Mammary epithelial cell (primary cell): ENCODE data around the gene KLF16.

Source experiments
- EZH2 ChIP-seq: IDR thresholded peaks from 2 replicates; pipeline ENCODE4 v1.6.1; 2012; ENCODE audit warnings: low read length, inconsistent platforms, borderline replicate concordance
- TF ChIP-seq, protein P1 (sequence below), 2 donors: IDR thresholded peaks in 1 of 2; conservative IDR thresholded peaks in 1 of 2; 2 replicates each; pipeline ENCODE4 v1.5.1; 2011 to 2012; ENCODE audit warnings: inconsistent platforms in 2 of 2, low read length in 2 of 2, mild to moderate bottlenecking in 2 of 2, control low read depth in 1 of 2, low read depth in 1 of 2; ENCODE audit not compliant: insufficient read depth in 1 of 2; ENCODE audit errors: extremely low read depth in 1 of 2

DNA sequence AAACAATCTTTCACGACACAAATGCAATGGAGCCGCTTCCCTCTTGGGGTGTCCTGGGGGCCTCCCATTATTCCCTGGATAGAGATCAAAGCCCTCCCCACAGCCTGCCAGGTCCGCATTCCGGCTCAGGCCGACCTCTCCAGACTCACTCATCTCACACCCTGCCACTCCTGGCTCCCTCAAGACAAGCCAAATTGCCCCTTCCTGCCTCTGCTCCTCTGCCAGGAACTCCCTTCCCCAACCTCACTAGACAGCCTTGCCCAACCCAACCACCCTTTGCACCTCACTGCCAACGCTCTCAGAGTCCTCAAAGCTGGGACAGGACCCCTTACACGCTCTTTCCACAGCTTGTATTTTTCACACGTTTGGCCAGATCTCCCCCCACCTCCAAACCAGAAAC is 20.4 kb upstream of the KLF16 start:
- TF ChIP-seq, protein P1, sequence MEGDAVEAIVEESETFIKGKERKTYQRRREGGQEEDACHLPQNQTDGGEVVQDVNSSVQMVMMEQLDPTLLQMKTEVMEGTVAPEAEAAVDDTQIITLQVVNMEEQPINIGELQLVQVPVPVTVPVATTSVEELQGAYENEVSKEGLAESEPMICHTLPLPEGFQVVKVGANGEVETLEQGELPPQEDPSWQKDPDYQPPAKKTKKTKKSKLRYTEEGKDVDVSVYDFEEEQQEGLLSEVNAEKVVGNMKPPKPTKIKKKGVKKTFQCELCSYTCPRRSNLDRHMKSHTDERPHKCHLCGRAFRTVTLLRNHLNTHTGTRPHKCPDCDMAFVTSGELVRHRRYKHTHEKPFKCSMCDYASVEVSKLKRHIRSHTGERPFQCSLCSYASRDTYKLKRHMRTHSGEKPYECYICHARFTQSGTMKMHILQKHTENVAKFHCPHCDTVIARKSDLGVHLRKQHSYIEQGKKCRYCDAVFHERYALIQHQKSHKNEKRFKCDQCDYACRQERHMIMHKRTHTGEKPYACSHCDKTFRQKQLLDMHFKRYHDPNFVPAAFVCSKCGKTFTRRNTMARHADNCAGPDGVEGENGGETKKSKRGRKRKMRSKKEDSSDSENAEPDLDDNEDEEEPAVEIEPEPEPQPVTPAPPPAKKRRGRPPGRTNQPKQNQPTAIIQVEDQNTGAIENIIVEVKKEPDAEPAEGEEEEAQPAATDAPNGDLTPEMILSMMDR (conservative IDR thresholded peaks at IDR 0.05 in 1 of 2, IDR thresholded peaks at IDR 0.05 in 1 of 2; ENCODE audit: extremely low read depth in 1 of 2, insufficient read depth in 1 of 2, low read depth in 1 of 2, low read length in 2 of 2): no peak
- no peak for TF ChIP-seq EZH2
